Upper lobe of left lung (tissue), 6 donors: ENCODE data around the gene ITM2C. TPM values are rescaled to one million over a fixed set of nuclear protein-coding genes. Genes with fewer than 3 reads are reported as not detected.

Experiments used
- ATAC-seq, 2 donors: fragments of 200-7000 bp; cut with Tn5 transposase; one replicate each; pipeline ENCODE4 v1.9.1; 2022; ENCODE audit warnings: mild to moderate bottlenecking in 2 of 2, moderate library complexity in 2 of 2; ENCODE audit not compliant: low FRiP score in 2 of 2
- DNase-seq, 2 donors: peaks; one replicate each; pipeline ENCODE4 v3.0.0-alpha.2; 2019 to 2020
- H3K27ac ChIP-seq, 4 donors: fragments of 200-600 bp; sonication (generic); one replicate each; pipeline ENCODE4 v1.5.1; 2016 to 2019
- H3K27me3 ChIP-seq, 4 donors: fragments of 200-600 bp; sonication (generic); one replicate each; pipeline ENCODE4 v1.5.1; 2017 to 2019
- H3K36me3 ChIP-seq, 4 donors: fragments of 200-600 bp; sonication (generic); one replicate each; pipeline ENCODE4 v1.5.1; 2016 to 2019
- H3K4me1 ChIP-seq, 4 donors: fragments of 200-600 bp; sonication (generic); one replicate each; pipeline ENCODE4 v1.5.1; 2018 to 2019
- H3K4me3 ChIP-seq, 4 donors: fragments of 200-600 bp; sonication (generic); one replicate each; pipeline ENCODE4 v1.5.1; 2017 to 2019; ENCODE audit warnings: mild to moderate bottlenecking in 2 of 4, moderate library complexity in 1 of 4
- H3K9me3 ChIP-seq, 4 donors: fragments of 200-600 bp; sonication (generic); one replicate each; pipeline ENCODE4 v1.5.1; 2018 to 2019
- EP300 ChIP-seq, 4 donors: sonication (generic); formaldehyde crosslinking; IDR thresholded peaks; one replicate each; pipeline ENCODE4 v1.5.1; 2017; ENCODE audit warnings: antibody characterized with exemption in 4 of 4, control low read depth in 2 of 4
- POLR2A ChIP-seq, 4 donors: fragments of 450-650 bp; IDR thresholded peaks; one replicate each; pipeline ENCODE4 v1.5.1; 2016 to 2017; ENCODE audit warnings: antibody characterized with exemption in 4 of 4, mild to moderate bottlenecking in 2 of 4
- POLR2AphosphoS5 ChIP-seq, 2 donors: sonication (generic); formaldehyde crosslinking; IDR thresholded peaks; one replicate each; pipeline ENCODE4 v1.5.1; 2017; ENCODE audit warnings: antibody characterized with exemption in 2 of 2
- WGBS, 2 donors: methylation state at CpG; one replicate each; pipeline ENCODE4 v1.1.5; 2017 to 2018; 5-methylcytosine and 5-hydroxymethylcytosine counted together
- total RNA-seq, 6 donors: library from RNA; depleted of rRNA in 4 of 6; stranded (reverse); fragments of >200 nt in 4 of 6; gene quantifications; one replicate each; pipeline versions ENCODE4 v1.1.0 to v1.2.1, GENCODE V29; 2016 to 2021
- TF ChIP-seq, protein P1 (sequence below), 6 experiments: fragments of 450-650 bp in 4 of 6; fragments of 200-600 bp in 2 of 6; sonication (generic) in 2 of 6; IDR thresholded peaks; one replicate each; pipeline ENCODE4 v1.5.1; 2016 to 2019; ENCODE audit warnings: antibody characterized with exemption in 6 of 6
- donor health status: DM: no; HTN: no; CAD: no; lungs with moderate emphysema.
- donor health status: DM: no; HTN: yes; CAD: no; lungs with severe emphysema.

Gene ITM2C
- total RNA-seq, 6 donors from 2014 or later: 19.9 to 40.4 (median 25.6) TPM

DNA sequence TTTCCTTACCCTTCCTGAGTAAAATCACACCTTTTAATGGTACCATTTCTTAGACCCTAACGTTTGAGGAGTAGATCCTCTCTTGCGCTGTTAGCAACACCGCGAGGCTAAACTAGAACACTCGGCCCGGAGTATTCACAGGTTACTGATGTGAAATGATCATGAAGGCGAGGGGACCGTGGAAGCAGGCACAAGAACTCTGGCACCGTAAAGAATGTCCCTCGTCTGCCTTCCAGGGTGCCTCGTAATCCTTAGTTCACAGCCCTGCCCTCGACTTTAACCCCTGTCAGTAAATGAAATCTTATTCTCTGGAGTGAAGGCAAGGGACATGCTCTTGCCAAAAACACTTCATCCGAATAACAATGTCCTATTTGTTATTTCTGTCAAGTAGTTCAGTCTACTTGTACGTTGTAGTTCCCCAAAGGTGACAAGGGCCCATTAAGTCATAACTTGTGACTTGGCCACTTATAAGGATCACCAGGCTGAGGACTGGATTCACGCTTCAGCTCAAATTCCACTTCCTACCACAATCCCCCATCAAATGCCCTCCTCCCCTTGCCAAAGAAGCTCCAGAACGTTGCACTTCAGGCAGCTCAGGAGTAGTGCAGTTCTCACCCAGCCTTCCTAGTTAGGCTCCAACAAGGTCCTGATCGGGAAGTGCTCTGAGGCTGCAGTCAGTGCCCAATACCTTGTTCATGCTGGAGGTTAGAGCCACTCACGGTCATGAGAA is 43.3 kb upstream of the ITM2C start:
- Histone ChIP-seq H3K27me3 (no peaks in the 10 kb centered on the region), H3K9me3 (no peaks in the 10 kb centered on the region), H3K27ac (no peak overlapping the region), H3K36me3 (peaks cover 16 to 39% (median 24%) of the 10 kb centered on the region in 4 donors), H3K4me1 (peaks cover 3 to 8% (median 4%) of the 10 kb centered on the region in 4 donors), H3K4me3 (no peak overlapping the region)
- ATAC-seq (no peak), DNase-seq (no peak)
- TF ChIP-seq POLR2A (IDR thresholded peaks at IDR 0.05) (no peak), EP300 (IDR thresholded peaks at IDR 0.05) (no peak), POLR2AphosphoS5 (IDR thresholded peaks at IDR 0.05) (no peak)
- TF ChIP-seq, protein P1, sequence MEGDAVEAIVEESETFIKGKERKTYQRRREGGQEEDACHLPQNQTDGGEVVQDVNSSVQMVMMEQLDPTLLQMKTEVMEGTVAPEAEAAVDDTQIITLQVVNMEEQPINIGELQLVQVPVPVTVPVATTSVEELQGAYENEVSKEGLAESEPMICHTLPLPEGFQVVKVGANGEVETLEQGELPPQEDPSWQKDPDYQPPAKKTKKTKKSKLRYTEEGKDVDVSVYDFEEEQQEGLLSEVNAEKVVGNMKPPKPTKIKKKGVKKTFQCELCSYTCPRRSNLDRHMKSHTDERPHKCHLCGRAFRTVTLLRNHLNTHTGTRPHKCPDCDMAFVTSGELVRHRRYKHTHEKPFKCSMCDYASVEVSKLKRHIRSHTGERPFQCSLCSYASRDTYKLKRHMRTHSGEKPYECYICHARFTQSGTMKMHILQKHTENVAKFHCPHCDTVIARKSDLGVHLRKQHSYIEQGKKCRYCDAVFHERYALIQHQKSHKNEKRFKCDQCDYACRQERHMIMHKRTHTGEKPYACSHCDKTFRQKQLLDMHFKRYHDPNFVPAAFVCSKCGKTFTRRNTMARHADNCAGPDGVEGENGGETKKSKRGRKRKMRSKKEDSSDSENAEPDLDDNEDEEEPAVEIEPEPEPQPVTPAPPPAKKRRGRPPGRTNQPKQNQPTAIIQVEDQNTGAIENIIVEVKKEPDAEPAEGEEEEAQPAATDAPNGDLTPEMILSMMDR (IDR thresholded peaks at IDR 0.05): no peak
- WGBS, 2 donors: 75% methylated on average over 16 to 18 of the region's 18 CpGs

DNA sequence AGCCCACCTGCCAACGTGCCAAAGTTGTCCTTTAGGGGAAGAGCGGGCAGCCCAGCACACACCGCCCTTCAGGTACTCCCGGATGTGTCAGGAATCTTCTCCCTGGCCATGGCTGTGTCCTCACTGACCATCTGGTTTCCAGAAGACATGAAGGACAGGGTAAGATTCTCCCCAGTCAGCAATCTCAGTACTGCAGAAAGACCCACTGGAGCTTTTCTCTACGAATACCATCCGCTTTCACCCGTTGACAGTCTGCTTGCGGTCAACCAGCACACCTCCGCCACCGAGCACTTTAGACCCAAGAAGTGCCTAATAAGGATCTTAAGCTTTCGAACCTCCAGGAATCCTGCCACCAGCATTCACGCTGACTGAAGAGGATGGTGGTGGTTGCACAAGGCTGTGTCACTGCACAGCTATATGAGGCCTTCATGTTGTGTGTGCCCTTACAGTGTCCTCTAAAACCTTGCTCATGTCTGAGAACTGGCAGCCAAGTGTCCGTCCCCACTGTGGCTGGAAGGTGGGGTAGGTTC is 42.7 kb upstream of the ITM2C start:
- DNase-seq (no peak), ATAC-seq (no peak)
- H3K4me1 ChIP-seq: peaks cover 3 to 8% (median 4%) of the 10 kb centered on the region in 4 donors
- no peaks in the 10 kb centered on the region for H3K9me3 ChIP-seq
- H3K36me3 ChIP-seq: peaks cover 16 to 33% (median 21%) of the 10 kb centered on the region in 4 donors
- no peak overlapping the region for H3K4me3 ChIP-seq
- no peaks in the 10 kb centered on the region for H3K27me3 ChIP-seq
- WGBS, 2 donors: 89 to 91% methylated on average over 11 to 13 of the region's 13 CpGs
- TF ChIP-seq POLR2AphosphoS5 (IDR thresholded peaks at IDR 0.05) (no peak), POLR2A (IDR thresholded peaks at IDR 0.05) (no peak), EP300 (IDR thresholded peaks at IDR 0.05) (no peak)
- TF ChIP-seq, protein P1 (IDR thresholded peaks at IDR 0.05): no peak
- no peak overlapping the region for H3K27ac ChIP-seq

DNA sequence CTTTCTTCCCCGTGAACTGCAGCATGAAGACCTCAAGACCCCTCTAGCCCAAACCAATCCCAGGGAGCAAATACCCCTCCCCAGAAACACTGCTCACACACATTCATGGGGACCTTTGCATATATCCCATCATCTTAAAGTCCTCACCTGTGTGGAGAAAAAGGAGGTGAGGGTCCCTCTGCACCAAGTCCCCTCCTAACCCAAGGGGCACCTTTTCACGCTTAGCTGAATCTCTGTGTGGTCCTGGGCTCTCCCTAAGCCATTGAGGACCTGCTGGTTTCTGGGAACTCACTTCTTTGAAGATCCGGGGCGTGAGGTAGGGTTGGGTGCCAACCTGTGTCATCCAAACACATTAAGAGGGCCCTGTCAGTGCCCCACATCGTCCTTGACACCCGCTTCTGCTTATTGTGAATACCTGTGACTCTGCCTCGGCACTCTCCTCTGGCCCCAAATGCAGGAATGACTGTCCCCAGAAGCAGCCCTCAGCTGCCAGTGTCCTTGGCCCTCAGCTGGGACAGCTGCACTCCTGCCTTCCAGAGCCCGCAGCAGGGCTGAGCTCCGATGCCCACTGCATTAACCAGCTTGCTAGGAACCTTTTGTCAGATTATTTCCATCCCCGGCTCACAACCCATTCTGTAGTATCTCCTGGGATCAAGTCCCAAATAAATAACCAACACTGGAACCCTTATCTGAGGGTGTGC is 41.3 kb upstream of the ITM2C start:
- no peaks in the 10 kb centered on the region for H3K9me3 ChIP-seq
- peaks cover 8 to 19% (median 12%) of the 10 kb centered on the region in 4 donors for H3K36me3 ChIP-seq
- H3K27ac ChIP-seq: no peak overlapping the region
- DNase-seq (no peak), ATAC-seq (no peak)
- no peak overlapping the region for H3K4me3 ChIP-seq
- 76 to 77% methylated on average over 6 to 10 of the region's 10 CpGs for WGBS, 2 donors
- H3K4me1 ChIP-seq: peaks cover 10 to 17% (median 10%) of the 10 kb centered on the region in 4 donors
- H3K27me3 ChIP-seq: peaks cover 0 to 9% (median 7%) of the 10 kb centered on the region in 4 donors
- TF ChIP-seq POLR2AphosphoS5 (IDR thresholded peaks at IDR 0.05) (no peak), POLR2A (IDR thresholded peaks at IDR 0.05) (no peak), EP300 (IDR thresholded peaks at IDR 0.05) (no peak)
- TF ChIP-seq, protein P1 (IDR thresholded peaks at IDR 0.05): no peak

DNA sequence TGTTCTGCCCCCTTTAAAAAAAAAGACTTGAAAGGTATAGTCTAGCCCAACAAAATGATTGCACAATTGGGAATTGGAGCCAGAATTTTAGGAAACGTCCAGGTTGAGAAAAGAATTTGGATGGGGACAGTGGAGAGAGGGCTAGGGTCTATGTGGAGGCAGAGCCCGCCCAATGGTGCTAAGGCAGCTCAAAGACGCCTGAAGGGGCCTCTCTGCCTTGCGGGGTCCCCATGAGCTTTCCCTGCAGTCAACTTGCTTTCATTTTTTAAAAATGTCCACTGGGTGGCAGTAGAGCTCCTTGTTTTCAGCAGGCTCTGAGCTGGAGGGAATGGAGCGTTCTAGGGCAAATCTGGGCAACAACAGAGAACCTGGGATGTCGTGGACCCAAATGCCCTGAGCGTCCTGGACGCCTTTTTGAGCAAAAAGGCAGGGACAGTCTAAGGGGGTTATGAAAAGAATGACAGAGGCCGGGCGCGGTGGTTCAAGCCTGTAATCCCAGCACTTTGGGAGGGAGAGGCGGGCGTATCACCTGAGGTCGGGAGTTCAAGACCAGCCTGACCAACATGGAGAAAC is 40.2 kb upstream of the ITM2C start:
- DNase-seq (peak in 1 of 2 donors; percentile 35), ATAC-seq (peak; percentile 71 to 87)
- 22 to 25% methylated on average over 14 of the region's 14 CpGs for WGBS, 2 donors

More for the DNA sequence above, 40.2 kb upstream of the ITM2C start:
- H3K27ac ChIP-seq: no peak overlapping the region
- peaks cover 0 to 13% (median 11%) of the 10 kb centered on the region in 4 donors for H3K27me3 ChIP-seq
- TF ChIP-seq EP300 (IDR thresholded peaks at IDR 0.05) (no peak), POLR2A (IDR thresholded peaks at IDR 0.05) (no peak)
- TF ChIP-seq, protein P1 (IDR thresholded peaks at IDR 0.05): peak; percentile 49 to 73 (median 63)
- peaks cover 0 to 9% (median 5%) of the 10 kb centered on the region in 4 donors for H3K36me3 ChIP-seq
- no peaks in the 10 kb centered on the region for H3K9me3 ChIP-seq
- H3K4me1 ChIP-seq: peaks cover 12 to 20% (median 13%) of the 10 kb centered on the region in 4 donors
- H3K4me3 ChIP-seq: peak overlapping the region in 2 of 4 donors; percentile 26 to 37
